ENCODE data around the gene SETD7. TPM values are rescaled to one million over a fixed set of nuclear protein-coding genes. Genes with fewer than 3 reads are reported as not detected.

The SETD7 gene
- total and polyA plus RNA-seq, 2 donors (not counting 3 experiments of a cell fraction or from before 2014, with no cell fraction given) = 18.8 to 39.9 TPM

- CTCF ChIA-PET = no interaction called here
- TF ChIP-seq POLR2AphosphoS5 (IDR thresholded peaks at IDR 0.05; ENCODE audit: insufficient read depth, low read depth, low read length) (no peak), CTCF (IDR thresholded peaks at IDR 0.05; ENCODE audit: extremely low read depth in 1 of 2, insufficient read depth in 1 of 2, low read depth in 1 of 2, low read length in 2 of 2) (no peak), GATA2 (IDR thresholded peaks at IDR 0.05; ENCODE audit: insufficient read depth, insufficient read length, low read depth, low read length) (no peak), FOS (IDR thresholded peaks at IDR 0.05; ENCODE audit: borderline replicate concordance, insufficient read depth, low read length) (no peak), MYC (IDR thresholded peaks at IDR 0.05; ENCODE audit: low read depth, low read length) (no peak), EZH2 (IDR thresholded peaks at IDR 0.05; ENCODE audit: borderline replicate concordance, low read depth, low read length, severe bottlenecking) (no peak), JUN (IDR thresholded peaks at IDR 0.05; ENCODE audit: borderline replicate concordance, insufficient read depth, insufficient read length, low read depth) (no peak), POLR2A (IDR thresholded peaks at IDR 0.05; ENCODE audit: low read depth, low read length) (no peak), MAX (IDR thresholded peaks at IDR 0.05; ENCODE audit: insufficient read depth, insufficient read length) (no peak)
- Histone ChIP-seq H3K36me3 (ENCODE audit: control insufficient read depth in 2 of 2, extremely low read depth in 1 of 2, insufficient read depth in 2 of 2, low read length in 2 of 2) (no peaks in the 10 kb centered on the region), H3K9me3 (replicated peaks; ENCODE audit: control insufficient read depth, insufficient read depth, low read length) (no peaks in the 10 kb centered on the region), H3K27me3 (ENCODE audit: control insufficient read depth in 2 of 2, insufficient read depth in 2 of 2, low read length in 2 of 2) (peaks cover 15 to 23% of the 10 kb centered on the region in 2 experiments), H3K79me2 (ENCODE audit: control insufficient read depth, insufficient read depth, low read length) (peaks cover 15% of the 10 kb centered on the region), H4K20me1 (replicated peaks; ENCODE audit: control insufficient read depth, extremely low read depth, insufficient read depth, low read length) (no peaks in the 10 kb centered on the region), H3K4me2 (ENCODE audit: insufficient read depth, low read length) (no peak overlapping the region), H2AFZ (ENCODE audit: low read depth, low read length) (no peak overlapping the region), H3K4me3 (replicated peaks in 1 of 3; ENCODE audit: insufficient read depth in 1 of 3, low read depth in 1 of 3, low read length in 3 of 3) (no peak overlapping the region), H3K27ac (ENCODE audit: insufficient read depth, low read depth, low read length) (no peak overlapping the region), H3K4me1 (ENCODE audit: control insufficient read depth, extremely low read depth, insufficient read depth, low read length) (peaks cover 20% of the 10 kb centered on the region), H3K9me1 (replicated peaks; ENCODE audit: control insufficient read depth, extremely low read depth, insufficient read depth, low read length) (no peaks in the 10 kb centered on the region), H3K9ac (replicated peaks; ENCODE audit: extremely low read depth, insufficient read depth, low read length) (no peak overlapping the region)
- intact Hi-C loops (cut with micrococcal nuclease) = no loop called here
- dilution Hi-C loops (cut with MboI; ENCODE audit: extremely low pct_ligation_motif_present, low sequenced_read_pairs) = no loop called here
- no peak for FAIRE-seq
- POLR2A ChIA-PET = no interaction called here
- DNase-seq (ENCODE audit: low read depth, low spot score) = no peak
- BruUV-seq (replicated peaks) = no TSS peak
Observed at GRCh38 chr4:139558235-139559088, 2.4 kb upstream of the SETD7 start.

All from endothelial cell of umbilical vein (primary cell).